HG02610 (cell line): ENCODE measurements around the gene ANKS1B.
"Not testable (repeated sequence)": the region's sequence is repeated elsewhere in the genome, so short reads cannot be mapped to it uniquely, and the experiment has no call there.

Experiments used
- ATAC-seq: cut with Tn5 transposase; IDR thresholded peaks from one replicate; pipeline ENCODE4 v1.9.1; 2021; ENCODE audit warnings: mild to moderate bottlenecking, moderate library complexity; ENCODE audit not compliant: unreplicated experiment

Gene ANKS1B

DNA sequence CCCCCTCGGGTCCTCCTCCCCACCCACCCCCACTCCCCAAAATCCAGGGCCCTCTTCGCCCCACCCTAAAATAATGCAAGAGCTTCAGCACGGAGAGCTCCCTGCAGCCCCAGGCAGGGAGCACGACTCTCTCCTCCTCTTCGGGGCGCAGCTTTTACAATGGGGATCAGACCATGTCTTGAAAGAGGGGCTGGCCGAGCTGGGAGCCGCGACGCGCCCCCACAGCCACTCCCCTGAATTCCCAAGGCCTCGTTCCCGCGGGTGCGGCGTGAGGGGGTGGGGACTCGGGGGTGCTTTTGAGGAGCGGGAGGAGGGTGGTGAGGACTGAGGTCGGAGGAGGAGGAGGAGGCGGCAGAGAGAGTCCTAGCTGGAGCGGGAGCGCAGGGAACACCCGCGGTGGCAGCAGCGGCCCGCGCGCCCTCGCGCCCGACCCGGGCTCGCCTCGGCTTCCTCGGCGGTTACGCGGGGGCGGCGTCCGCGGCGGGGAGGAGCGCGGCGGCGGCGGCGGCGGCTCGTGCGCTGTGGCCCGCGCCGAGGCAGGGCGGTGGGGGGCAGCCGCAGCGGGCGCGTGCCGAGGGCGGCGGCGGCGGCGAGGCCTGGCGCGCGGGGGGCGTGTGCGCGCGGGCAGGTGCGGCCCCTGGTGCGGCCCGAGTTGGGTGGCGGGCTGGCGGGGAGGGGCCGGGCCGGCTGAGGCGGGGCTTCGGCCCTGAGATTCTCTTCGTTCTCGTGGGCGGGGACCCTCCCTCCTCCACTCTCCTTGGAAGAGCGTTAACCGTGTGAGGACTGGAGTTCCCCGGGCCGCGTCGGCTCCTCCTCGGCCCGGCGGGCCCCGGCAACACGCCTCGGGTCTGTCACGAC is at the start of gene ANKS1B:
Gene ANKS1B (minus strand): TSS at position 666 of the 858 bp plus-strand sequence. CDS start 699 bp downstream, outside the sequence.
- peak; percentile 73 for ATAC-seq

DNA sequence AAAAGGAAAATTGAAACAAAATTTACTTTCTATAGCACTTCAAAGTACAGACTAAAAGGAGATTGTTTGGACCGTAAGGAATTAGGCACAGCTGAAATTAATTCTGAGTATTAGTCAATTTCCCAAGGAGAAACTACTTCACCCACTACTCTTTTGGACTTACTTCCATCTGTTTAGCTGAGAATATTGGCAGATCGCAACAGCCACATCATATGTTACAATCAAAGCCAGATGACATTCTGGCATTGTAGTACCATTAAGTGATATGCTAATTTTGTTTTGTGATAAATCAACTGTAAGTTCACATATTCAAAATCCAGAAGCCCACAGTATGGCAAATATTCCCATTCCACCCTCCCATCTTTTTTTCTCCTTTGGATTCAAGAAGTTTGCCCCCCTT is 47.1 kb upstream of the ANKS1B start:
- no peak for ATAC-seq

- ATAC-seq, result no peak
Observed at GRCh38 chr12:100027671-100028070, 42.9 kb upstream of the ANKS1B start.

- ATAC-seq, result no peak
Observed at GRCh38 chr12:100026241-100026640, 41.5 kb upstream of the ANKS1B start.

DNA sequence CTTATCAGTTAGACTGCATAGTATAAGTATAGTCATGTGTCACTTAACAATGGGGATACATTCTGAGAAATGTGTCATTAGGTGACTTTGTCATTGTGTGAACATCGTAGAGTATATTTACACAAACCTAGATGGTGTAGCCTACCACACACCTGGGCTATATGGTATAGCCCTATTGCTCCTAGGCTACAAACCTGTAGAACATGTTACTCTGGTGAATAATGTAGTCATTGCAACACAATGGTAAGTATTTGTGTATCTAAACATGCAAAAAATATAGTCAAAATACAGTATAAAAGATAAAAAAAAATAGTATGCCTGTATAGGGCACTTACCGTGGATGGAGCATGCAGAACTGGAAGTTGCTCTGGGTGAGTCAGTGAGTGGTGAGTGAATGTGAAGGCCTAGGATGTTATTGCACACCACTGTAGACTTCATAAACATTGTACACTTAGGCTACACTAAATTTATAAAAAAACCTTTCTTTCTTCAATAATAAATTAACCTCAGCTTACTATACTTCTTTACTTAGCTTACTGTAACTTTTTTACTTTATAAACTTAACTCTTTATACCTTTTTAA is 40.3 kb upstream of the ANKS1B start:
- ATAC-seq, result no peak

DNA sequence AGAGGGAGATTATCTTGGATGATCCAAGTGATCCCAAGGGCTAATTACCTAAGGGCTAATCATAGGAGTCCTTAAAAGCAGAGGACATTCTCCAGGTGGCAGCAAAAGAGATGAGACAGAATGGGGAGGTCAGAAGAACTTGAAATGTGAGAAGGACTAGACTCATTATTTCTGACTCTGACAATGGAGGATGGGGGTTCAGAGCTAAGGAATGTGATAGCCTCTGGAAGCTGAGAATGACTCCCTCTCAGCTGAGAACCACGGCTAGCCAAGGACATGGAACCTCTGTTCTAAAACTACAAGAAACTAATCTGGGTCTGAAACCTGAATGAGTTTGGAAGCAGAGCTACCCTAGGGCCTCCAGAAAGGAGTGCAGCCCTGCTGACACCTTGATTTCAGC is 35.6 kb upstream of the ANKS1B start:
- no peak for ATAC-seq

GRCh38 chr12:100017056-100017455 is 32.3 kb upstream of the ANKS1B start:
- no peak for ATAC-seq

GRCh38 chr12:100016304-100016703 is 31.6 kb upstream of the ANKS1B start:
- ATAC-seq, result not testable (repeated sequence)

DNA sequence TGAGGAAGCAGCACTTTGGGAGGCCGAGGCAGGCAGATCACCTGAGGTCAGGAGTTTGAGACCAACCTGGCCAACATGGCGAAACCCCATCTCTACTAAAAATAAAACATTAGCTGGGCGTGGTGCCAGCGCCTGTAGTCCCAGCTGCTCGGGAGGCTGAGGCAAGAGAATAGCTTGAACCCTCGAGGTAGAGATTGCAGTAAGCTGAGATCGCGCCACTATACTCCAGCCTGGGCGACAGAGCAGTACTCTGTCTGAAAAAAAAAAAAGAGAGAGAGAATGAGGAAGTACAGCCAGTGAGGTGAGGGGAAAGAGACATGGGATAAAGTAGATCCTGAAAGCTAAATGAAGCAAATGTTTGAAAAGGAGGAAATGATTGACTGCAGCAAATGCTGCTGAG is 21.1 kb upstream of the ANKS1B start:
- ATAC-seq, result not testable (repeated sequence)

DNA sequence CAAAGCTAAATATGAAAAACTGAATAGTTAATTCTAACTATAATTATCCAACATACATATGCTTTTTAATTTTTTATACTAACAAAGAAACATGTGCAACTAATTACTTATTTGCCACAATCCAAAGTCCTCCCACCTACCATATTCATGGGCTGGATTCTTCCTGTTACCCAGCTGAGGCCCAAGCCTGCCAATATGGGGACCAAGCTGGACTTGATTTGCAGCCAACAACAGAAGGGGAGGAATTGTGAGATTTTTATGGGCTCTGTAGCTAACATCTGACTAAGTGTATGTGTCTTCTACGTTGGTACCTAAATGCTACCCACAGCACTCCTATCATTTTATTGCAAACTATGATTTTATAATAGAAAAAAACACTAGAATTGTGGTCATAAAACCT is 13.1 kb upstream of the ANKS1B start:
- ATAC-seq, result no peak

GRCh38 chr12:99996095-99996494 is 11.4 kb upstream of the ANKS1B start:
- ATAC-seq, result no peak

DNA sequence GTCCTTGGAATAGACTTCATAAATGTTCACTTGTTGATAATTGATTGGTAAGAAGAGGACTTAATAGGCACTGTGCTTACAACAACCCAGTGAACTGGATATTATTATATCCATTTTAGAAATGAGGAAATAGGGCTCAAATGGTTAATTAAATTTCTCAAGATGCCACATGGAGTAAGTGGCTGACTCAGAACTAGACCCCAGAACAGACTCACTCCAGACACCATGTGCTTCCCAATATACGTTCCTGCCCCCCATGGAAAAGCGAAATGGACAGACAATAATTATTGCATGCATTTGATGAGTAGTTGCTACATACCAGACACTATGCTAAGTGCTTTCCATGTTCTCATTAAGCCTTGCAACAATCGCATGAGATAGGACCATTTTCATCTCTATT is 895 bp upstream of the ANKS1B start:
- ATAC-seq, result no peak

DNA sequence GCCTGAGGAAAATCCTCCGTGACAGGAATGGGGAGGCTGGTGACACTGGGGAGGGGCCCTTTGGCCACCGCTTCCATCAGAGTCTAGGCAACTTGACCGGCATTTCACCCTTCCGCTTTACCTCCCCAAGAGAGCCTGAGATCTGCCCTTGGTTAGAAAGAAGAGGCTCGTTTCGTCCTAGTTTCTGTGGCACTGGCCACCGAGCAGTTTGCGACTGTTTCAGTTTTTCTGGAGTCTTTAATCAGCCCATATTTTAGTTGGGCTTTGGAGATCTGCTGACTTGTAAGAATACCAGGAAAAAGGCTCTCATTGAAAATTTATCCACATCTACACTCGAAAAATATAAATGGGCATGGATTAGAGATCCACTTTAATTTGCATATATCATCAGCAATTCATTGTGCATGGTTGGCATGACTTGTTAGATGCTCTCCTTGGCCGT is 414 bp upstream of the ANKS1B start:
- ATAC-seq, result peak; percentile 26

DNA sequence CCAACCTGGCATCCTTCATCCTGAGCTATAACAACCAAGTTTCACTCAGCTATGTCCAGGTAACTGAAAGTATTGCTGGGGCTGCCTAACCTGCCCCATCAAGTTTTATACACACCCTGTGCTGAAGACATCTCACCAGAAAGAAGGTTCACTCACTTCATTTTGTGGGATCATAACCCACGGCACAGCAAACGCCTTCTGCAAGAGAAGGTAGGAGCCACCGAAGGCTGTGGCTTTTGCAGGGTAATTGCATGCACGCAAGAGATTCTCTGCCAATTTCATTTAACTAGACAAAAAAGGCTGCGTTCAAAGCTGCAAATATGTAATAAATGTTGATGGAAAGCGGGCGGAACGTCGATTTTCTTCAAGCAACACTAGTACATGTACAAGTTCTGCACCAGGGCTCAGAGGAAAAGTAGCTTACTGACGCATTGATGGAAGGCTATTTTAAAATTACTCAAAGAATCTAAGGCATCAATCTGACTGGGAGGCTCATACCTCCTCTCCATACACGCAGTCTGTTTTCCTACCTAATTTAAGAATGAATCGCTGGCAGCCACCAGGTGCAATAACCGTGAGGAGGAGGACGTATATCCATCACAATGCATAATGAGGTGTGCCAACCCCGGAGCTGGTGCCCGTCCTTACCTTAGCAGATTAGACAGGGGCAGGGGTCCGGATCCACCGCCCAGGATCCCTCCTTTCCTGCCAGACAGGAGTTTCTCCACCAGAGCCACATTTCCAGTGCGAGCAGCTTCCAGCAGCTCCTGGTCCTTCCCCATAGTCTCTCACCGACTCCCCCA is 1.1 kb downstream of the ANKS1B start:
- ATAC-seq, result no peak

- ATAC-seq, result no peak
Observed at GRCh38 chr12:99981639-99982190, 3.0 kb downstream of the ANKS1B start.

- ATAC-seq, result no peak
Observed at GRCh38 chr12:99979471-99979870, 5.3 kb downstream of the ANKS1B start.

DNA sequence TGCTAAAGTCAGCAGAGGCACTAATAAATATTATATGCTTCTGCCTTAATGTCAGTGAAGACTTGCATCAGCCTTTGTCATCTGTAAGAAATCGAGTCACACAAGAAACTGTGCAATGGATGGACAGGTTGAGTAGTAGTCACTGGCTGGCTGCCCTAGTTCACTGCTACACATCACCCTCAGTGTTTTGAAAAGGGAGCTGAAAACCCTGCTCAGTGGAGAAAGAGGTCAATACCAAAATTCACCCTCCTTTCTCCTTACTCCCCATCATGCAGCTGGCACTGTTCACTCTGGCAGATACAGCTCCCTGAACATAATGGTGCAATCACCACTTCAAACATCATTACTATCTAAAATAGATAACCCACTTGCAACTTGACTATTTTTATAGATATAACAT is 6.6 kb downstream of the ANKS1B start:
- no peak for ATAC-seq

GRCh38 chr12:99977550-99977949 is 7.2 kb downstream of the ANKS1B start:
- no peak for ATAC-seq

- no peak for ATAC-seq
Observed at GRCh38 chr12:99976762-99977161, 8.0 kb downstream of the ANKS1B start.

DNA sequence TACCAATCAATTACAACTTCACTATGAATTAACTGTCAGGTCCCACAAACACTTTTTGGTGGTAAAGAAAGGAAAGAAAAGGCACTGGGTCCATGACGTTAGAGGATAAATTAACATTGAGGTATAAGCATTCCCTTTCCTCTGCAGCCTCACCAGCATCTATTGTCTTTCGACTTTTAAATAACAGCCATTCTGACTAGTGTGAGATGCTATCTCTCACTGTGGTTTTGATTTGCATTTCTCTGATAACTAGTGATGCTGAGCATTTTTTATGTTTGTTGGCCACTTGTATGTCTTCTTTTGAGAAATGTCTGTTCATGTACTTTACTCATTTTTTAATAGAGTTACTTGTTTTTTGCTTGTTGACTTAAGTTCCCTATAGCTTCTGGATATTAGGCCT is 9.4 kb downstream of the ANKS1B start:
- no peak for ATAC-seq

DNA sequence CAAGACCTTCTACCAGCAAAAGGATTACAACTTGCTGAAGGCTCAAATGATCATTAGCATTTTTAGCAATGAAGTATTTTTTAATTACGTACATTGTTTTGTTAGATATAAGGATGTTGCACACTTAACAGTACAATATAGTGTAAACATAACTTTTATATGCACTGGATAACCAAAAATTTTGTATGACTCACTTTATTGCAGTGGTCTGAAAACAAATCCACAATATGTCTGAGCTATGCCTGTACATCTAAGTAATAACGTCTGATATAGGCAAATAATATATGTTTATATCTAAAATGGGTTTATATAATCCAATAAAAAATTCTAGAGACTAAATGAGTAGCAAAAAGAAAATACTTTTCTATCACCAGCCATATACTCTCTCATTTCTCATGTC is 10.6 kb downstream of the ANKS1B start:
- ATAC-seq, result no peak
